Measurements from ENCODE around the gene CDADC1.

The CDADC1 gene

DNA sequence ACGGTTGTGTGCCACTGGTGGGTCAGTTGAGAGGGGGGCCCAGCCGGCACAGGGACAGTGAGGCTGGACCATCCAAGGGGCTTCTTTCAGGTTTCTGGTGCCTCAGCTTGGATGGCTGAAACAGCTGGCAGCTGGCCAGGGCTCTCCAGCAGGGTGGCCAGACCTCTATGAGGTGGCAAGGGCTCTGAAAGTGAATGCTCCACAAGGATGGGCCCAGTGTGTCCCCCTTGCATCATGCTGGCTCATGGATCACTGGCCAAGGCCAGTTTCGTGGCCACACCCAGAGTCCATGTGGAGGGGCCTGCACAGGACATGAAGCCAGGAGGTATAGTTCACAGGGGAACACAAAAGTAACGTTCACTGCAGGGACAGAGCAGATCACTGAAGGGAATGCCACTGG is 49.6 kb downstream of the CDADC1 start:
- no peak for DNase-seq

DNA sequence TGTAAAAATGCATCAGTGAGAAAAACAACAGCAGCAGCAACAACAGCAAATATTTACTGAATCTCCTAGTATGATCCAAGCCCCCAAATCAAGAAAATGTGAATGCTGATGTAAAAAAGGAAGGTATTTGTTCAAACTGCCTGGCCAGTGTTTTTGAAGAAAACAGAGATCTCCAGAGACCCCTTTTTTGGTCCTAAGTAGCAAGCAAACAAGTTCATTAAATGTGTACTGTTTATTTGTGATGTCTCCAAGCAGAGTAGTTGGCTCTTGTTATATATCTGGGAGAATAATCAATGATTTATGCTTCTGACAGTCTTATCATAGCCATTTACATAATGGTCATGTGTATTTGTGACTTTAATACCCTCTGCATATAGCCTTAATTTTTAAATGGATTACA is 50.7 kb downstream of the CDADC1 start:
- no peak for DNase-seq

GRCh38 chr13:49298903-49299605 is 51.3 kb downstream of the CDADC1 start:
- no peak for DNase-seq

DNA sequence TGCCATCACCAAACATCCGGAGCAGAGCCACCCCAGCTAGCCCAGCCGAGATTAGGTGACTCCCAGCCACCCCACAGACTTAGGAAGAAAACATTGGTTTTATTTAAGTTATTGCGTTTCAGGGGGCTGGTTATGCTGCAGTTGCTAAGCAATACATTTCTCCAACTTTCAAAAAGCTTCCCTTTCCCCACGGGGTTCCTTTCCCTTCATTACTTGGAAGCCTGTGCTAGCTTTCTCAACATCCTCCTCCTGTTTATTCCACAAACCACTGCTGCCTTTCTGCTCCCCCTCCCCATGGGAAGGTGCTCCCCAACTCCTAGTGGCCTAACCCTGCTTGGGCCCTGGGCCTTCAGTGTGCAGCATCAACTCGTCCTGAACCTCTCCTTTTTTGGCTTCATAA is 52.6 kb downstream of the CDADC1 start:
- no peak for DNase-seq

DNA sequence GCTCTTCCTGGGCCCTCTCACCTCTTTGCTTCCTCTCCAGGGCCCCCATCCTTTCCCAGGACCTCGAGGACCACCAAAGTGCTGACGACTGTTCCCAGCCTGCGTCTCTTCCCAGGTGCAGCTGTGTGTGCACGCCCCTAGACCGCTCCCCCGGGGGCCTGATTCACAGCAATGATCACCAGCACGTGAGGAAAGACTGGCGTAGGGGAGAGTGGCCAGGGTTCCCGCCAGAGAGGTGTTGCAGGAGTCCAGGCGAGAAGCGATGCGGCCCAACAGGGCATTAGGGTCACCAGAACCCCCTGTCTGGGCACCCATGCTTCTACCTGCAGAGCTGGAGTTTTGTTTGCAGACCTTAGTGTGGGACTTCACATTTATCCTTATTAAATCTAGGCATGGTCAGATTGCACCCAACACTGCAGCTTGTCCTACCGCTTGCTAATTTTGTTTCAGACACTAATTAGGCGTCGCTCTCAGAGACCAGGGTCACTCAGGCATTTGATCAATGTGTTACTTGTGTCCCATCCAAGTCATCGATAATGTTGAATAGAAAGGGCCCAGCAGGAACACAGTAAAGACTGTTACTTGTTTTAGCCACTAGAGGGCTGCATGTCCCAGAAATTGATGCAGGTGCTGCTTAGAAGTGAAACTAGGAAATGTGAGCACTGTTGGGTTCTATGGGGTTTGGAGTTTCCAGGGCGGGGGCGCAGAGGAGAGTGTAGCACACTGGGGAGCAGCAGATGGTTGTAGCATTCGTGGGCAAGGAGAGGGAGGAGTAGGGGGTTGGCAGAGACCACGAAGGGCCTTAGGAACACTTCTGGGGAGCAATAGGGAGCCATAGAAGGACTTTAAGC is 53.2 kb downstream of the CDADC1 start:
- peak; percentile 13 to 24 (median 18) for DNase-seq

- no peak for DNase-seq
Observed at GRCh38 chr13:49302222-49302621, 54.5 kb downstream of the CDADC1 start.

GRCh38 chr13:49302817-49303216 is 55.1 kb downstream of the CDADC1 start:
- DNase-seq, result no peak

GRCh38 chr13:49303533-49304252 is 56.0 kb downstream of the CDADC1 start:
- DNase-seq, result no peak

DNA sequence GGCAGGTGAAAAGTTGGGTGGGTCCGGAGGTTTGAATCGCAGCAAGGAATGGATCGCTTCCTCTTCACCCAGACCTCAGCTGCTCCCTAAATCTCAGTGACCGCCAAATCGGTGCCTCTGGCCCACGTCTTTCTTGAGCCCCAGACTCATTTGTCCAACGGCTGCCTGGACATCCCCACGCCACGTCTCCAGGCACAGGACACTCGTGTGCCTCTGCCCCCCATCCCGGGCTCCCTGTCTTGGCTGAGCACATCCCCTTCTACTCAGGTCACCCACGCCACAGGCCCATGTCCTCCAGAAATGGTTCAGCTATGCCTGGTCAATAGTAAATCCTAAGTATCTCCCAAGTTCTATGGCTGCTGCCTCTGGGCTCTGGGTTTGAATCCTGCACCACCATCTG is 56.6 kb downstream of the CDADC1 start:
- no peak for DNase-seq

- no peak for DNase-seq
Observed at GRCh38 chr13:49304763-49305700, 57.3 kb downstream of the CDADC1 start.

GRCh38 chr13:49305792-49306425 is 58.2 kb downstream of the CDADC1 start:
- DNase-seq, result no peak

- no peak for DNase-seq
Observed at GRCh38 chr13:49307365-49307764, 59.6 kb downstream of the CDADC1 start.

DNA sequence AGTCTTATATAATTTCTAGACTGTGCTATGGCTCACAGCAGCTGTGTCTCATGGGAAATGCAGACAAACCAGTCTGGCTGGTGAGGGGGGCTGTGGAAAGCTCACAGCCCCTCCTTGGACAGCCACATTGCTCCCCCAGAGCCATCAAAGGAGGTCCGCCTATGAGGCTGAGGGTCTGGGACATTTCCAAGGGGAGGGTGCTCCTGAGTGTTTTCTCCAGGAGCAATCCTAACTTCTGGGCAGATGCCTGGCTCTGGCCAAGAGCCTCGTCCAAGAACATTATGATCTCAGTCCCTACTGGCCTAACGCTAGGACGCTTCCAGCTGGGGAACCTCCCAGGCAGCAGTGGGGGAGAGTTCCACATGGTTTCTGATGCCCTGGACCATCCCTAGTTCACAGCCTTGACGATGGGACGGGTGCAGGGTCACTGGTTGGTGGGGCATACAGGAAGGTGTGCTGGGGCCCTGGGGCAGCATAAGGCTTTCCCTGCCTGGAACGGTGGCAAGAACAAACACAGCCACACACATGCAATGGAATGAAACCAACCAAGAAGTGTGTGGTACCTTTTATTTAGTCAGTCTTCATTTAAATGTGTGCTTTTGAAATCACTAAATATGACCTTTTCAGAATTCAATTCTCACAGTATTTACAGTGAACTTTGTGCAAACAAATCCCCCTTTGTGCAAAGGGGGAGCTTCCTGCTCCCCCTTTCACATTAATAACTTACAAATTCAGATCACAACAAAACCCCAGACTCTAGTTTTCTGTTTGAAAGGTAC is 60.6 kb downstream of the CDADC1 start:
- no peak for DNase-seq

GRCh38 chr13:49308921-49309408 is 61.2 kb downstream of the CDADC1 start:
- no peak for DNase-seq

DNA sequence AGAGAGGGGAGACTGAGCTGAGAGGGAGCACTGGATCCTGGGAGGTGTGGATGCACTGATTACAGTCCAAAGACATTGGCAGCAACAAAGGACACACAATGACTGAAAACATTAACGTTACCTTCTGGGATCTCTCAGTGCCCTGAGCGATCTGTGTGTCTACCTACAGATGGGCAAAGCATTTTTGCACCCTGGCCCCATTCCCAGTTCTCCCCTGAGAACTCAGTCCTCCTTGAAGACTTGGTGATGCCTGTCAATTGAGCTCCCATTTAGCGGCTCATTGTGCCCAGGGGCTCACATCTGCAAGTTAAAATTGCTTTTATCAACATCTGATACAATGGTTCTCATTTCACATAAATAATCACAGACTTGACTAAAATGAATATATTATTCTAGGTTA is 62.5 kb downstream of the CDADC1 start:
- DNase-seq, result no peak

DNA sequence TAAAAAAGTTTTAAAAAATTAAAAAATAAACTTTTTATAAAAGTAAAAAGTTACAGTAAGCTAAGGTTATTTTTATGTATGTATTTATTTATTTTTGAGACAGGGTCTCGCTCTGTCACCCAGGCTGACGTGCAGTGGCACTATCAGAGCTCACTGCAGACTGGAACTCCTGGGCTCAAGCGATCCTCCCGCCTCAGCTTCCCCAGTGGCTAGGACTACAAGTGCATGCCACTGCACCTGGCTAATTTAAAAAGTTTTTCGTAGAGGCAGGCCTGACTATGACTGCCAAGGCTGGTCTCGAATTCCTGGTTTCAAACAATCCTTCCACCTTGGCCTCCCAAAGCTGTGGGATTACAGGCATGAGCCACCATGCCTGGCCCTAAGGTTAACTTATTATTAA is 64.1 kb downstream of the CDADC1 start:
- DNase-seq, result no peak

GRCh38 chr13:49314344-49314882 is 66.7 kb downstream of the CDADC1 start:
- no peak for DNase-seq

GRCh38 chr13:49315036-49315565 is 67.4 kb downstream of the CDADC1 start:
- no peak for DNase-seq

- DNase-seq, result no peak
Observed at GRCh38 chr13:49315756-49316482, 68.2 kb downstream of the CDADC1 start.

DNA sequence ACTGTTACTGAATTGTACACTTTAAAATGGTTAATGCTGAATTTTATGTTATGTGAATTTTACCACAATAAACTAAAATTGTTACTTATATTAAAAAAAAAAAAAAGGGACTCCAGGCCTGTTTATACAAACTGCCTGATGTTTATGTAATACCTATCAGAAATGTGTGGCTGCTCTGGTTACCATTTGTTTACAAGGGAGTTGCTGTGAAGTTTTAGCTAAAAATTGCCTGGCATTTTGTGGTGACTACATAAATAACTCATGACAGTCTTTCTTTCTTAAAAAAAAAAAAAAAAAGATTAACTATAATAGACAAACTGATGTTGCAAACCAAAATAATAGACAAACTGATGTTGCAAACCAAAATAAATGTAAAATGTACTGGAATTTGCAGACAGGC is 71.8 kb downstream of the CDADC1 start:
- DNase-seq, result no peak
